MM.1S (cell line): ENCODE measurements around the gene PLEKHA3.

Experiments
- EZH2phosphoT487 ChIP-seq: fragments of 300-600 bp; sonication (generic); IDR thresholded peaks from 2 replicates; pipeline ENCODE4 v1.6.1; 2018; ENCODE audit warnings: antibody characterized with exemption, low read length
- TF ChIP-seq, protein P1 (sequence below): fragments of 300-600 bp; sonication (generic); IDR thresholded peaks from 2 replicates; pipeline ENCODE4 v1.5.1; 2016; ENCODE audit warnings: antibody characterized with exemption, low read length, mixed read lengths

GRCh38 chr2:178510384-178510783, 30.1 kb downstream of the PLEKHA3 start:
- TF ChIP-seq, protein P1, sequence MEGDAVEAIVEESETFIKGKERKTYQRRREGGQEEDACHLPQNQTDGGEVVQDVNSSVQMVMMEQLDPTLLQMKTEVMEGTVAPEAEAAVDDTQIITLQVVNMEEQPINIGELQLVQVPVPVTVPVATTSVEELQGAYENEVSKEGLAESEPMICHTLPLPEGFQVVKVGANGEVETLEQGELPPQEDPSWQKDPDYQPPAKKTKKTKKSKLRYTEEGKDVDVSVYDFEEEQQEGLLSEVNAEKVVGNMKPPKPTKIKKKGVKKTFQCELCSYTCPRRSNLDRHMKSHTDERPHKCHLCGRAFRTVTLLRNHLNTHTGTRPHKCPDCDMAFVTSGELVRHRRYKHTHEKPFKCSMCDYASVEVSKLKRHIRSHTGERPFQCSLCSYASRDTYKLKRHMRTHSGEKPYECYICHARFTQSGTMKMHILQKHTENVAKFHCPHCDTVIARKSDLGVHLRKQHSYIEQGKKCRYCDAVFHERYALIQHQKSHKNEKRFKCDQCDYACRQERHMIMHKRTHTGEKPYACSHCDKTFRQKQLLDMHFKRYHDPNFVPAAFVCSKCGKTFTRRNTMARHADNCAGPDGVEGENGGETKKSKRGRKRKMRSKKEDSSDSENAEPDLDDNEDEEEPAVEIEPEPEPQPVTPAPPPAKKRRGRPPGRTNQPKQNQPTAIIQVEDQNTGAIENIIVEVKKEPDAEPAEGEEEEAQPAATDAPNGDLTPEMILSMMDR, result no peak
- TF ChIP-seq EZH2phosphoT487, result no peak
